ENCODE results near the gene AQP5.

DNA sequence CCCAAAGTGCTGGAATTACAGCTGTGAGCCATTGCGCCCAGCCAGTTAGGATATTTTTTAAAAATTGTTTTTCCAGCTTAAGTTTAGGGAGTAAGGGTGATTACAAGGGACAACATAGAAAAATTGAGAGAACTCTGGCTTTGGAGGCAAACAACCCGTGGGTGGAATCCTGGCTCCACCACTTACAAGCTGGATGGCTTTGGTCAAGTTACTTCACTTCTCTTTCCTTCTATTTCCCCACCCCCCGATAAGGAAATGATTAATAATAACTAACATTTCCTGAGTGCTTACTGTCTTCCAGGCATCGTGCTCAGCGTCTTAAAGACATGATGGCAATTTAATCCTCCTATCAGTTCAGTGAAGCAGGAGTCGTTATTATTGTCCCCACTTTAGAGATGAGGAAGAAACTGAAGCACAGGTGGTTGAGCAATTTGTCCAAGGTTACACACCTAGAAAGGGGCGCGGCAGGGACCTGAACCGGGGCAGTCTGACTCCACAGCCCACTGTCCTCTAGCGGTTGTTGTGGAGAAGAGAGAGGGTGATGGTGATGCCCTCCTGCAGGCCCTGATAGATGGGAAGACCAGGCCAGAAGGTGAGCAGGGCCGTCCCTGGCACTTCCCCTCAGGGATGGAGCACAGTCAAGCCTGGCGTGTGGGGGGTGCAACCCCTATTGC is 41.3 kb upstream of the AQP5 start:
- TF ChIP-seq, protein P1, sequence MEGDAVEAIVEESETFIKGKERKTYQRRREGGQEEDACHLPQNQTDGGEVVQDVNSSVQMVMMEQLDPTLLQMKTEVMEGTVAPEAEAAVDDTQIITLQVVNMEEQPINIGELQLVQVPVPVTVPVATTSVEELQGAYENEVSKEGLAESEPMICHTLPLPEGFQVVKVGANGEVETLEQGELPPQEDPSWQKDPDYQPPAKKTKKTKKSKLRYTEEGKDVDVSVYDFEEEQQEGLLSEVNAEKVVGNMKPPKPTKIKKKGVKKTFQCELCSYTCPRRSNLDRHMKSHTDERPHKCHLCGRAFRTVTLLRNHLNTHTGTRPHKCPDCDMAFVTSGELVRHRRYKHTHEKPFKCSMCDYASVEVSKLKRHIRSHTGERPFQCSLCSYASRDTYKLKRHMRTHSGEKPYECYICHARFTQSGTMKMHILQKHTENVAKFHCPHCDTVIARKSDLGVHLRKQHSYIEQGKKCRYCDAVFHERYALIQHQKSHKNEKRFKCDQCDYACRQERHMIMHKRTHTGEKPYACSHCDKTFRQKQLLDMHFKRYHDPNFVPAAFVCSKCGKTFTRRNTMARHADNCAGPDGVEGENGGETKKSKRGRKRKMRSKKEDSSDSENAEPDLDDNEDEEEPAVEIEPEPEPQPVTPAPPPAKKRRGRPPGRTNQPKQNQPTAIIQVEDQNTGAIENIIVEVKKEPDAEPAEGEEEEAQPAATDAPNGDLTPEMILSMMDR (conservative IDR thresholded peaks at IDR 0.05; ENCODE audit: low read depth, low read length) = no peak
- TF ChIP-seq EZH2 (IDR thresholded peaks at IDR 0.05; ENCODE audit: low read length, unreplicated experiment) (no peak), EZH2phosphoT487 (IDR thresholded peaks at IDR 0.05; ENCODE audit: borderline replicate concordance, low read length) (no peak)
